RWPE2 (cell line): Measurements from ENCODE around the gene ZHX3.

Experiments used
- ATAC-seq: fragments of 200-7000 bp; cut with Tn5 transposase; 3 replicates; pipeline ENCODE4 v1.9.1; 2021; ENCODE audit warnings: low read depth
- DNase-seq: peaks from one replicate; pipeline ENCODE4 v3.0.0-alpha.2; 2020; ENCODE audit warnings: low spot score
- H3K27ac ChIP-seq: fragments of 450-650 bp; 2 replicates; pipeline ENCODE4 v1.5.1; 2017; ENCODE audit warnings: mild to moderate bottlenecking; ENCODE audit not compliant: poor library complexity, severe bottlenecking
- H3K27me3 ChIP-seq: fragments of 250-450 bp; sonication (Bioruptor Pico); 2 replicates; pipeline ENCODE4 v1.5.1; 2021; ENCODE audit warnings: mild to moderate bottlenecking, moderate library complexity; ENCODE audit not compliant: insufficient read depth, poor library complexity, severe bottlenecking
- H3K36me3 ChIP-seq: fragments of 250-450 bp; sonication (Bioruptor Pico); 2 replicates; pipeline ENCODE4 v1.5.1; 2020; ENCODE audit warnings: low read depth, mild to moderate bottlenecking, moderate library complexity
- H3K4me1 ChIP-seq: fragments of 250-450 bp; sonication (Bioruptor Pico); 2 replicates; pipeline ENCODE4 v1.5.1; 2021; ENCODE audit warnings: mild to moderate bottlenecking, moderate library complexity; ENCODE audit not compliant: insufficient read depth, poor library complexity, severe bottlenecking
- H3K4me3 ChIP-seq: fragments of 250-450 bp; sonication (Bioruptor Pico); 2 replicates; pipeline ENCODE4 v1.5.1; 2021; ENCODE audit warnings: mild to moderate bottlenecking, moderate library complexity; ENCODE audit not compliant: severe bottlenecking
- H3K9me3 ChIP-seq: fragments of 250-450 bp; sonication (Bioruptor Pico); 2 replicates; pipeline ENCODE4 v1.5.1; 2021; ENCODE audit warnings: mild to moderate bottlenecking, moderate library complexity; ENCODE audit not compliant: severe bottlenecking
- CTCF ChIP-seq: fragments of 450-650 bp; IDR thresholded peaks from one replicate; pipeline ENCODE4 v1.5.1; 2017; ENCODE audit warnings: mild to moderate bottlenecking, moderate library complexity; ENCODE audit not compliant: poor library complexity, severe bottlenecking

ZHX3 gene

DNA sequence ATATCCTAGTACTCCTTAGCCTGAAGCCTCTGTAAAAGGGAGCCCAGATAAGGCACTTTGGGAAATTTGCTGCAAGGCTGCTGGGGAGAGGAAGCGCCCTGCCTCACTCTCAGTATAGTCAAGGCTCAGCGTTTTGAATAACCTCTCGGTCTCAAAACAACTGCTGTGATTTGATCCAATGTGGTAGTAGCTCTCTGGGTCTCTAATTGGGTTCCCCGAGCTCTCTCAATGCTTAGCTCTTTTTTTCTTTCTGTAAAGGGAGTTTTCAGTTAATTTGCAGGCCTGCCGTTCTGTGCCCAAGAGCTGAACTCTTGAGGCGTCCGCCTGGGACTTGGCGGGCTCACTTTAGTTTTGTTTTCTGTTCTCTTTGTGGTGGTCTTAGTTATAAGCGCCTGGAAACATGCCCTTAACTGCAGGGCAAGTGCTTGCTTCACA, 41.2 kb downstream of the ZHX3 start:
- no peaks in the 10 kb centered on the region for H3K27me3 ChIP-seq
- TF ChIP-seq CTCF, result no peak
- H3K36me3 ChIP-seq, result no peaks in the 10 kb centered on the region
- H3K4me3 ChIP-seq, result no peak overlapping the region
- H3K27ac ChIP-seq, result no peak overlapping the region
- peaks cover 4% of the 10 kb centered on the region for H3K4me1 ChIP-seq
- DNase-seq (no peak), ATAC-seq (peak; percentile 15; the same call in 1 of the 3 replicates)
- H3K9me3 ChIP-seq, result no peaks in the 10 kb centered on the region

DNA sequence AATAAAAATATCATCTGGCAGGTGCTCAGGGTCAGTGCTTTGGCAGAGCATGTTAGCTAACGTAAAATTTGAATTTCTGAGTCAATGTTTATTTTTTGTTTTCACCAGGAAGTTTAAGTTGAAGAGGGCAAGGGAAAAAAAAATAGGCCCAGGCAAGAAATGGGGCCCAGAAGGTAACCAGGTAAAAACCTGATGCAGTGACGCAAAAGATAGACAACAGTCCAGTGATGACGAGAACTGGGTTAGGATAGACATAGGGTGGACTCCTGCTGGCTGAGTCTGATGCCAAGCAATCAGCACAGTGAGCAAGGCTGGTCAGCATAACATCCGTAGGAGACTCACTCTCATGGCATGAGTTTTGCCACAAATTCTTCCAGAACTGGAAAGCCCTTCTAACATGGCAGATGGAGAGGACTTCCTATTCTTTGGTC, 42.2 kb downstream of the ZHX3 start:
- no peak for TF ChIP-seq CTCF
- H3K27me3 ChIP-seq, result no peaks in the 10 kb centered on the region
- H3K9me3 ChIP-seq, result no peaks in the 10 kb centered on the region
- H3K4me3 ChIP-seq, result no peak overlapping the region
- no peaks in the 10 kb centered on the region for H3K36me3 ChIP-seq
- DNase-seq (no peak), ATAC-seq (peak; percentile 60)
- H3K4me1 ChIP-seq, result peaks cover 4% of the 10 kb centered on the region
- H3K27ac ChIP-seq, result no peak overlapping the region

GRCh38 chr20:41274152-41274551, 43.4 kb downstream of the ZHX3 start:
- no peaks in the 10 kb centered on the region; the same call in 1 of the 2 replicates for H3K36me3 ChIP-seq
- no peaks in the 10 kb centered on the region for H3K9me3 ChIP-seq
- DNase-seq (no peak), ATAC-seq (no peak)
- no peaks in the 10 kb centered on the region for H3K27me3 ChIP-seq
- no peak overlapping the region for H3K27ac ChIP-seq
- H3K4me3 ChIP-seq, result no peak overlapping the region
- peaks cover 4% of the 10 kb centered on the region for H3K4me1 ChIP-seq
- no peak for TF ChIP-seq CTCF

GRCh38 chr20:41273445-41273844, 44.1 kb downstream of the ZHX3 start:
- H3K4me3 ChIP-seq, result no peak overlapping the region
- H3K27ac ChIP-seq, result no peak overlapping the region
- H3K36me3 ChIP-seq, result peaks cover 5% of the 10 kb centered on the region
- no peaks in the 10 kb centered on the region for H3K27me3 ChIP-seq
- H3K9me3 ChIP-seq, result no peaks in the 10 kb centered on the region
- H3K4me1 ChIP-seq, result peaks cover 4% of the 10 kb centered on the region
- TF ChIP-seq CTCF, result no peak
- DNase-seq (no peak), ATAC-seq (no peak)

DNA sequence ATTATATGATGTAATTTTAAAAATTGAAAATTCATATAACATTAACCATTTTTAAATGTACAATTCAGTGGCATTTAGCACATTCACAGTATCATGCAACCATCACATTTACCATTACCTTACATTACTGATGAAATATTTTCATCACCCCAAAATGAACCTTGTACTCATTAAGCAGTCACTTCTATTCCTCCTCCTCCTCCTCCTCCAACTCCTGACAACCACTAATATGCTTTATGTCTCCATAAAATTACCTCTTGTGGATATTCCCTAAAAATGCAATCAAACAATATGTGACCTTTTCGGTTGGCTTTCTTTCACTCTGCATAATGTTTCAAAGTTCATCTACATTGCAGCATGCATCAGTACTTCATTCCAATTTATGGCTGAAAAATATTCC, 45.2 kb downstream of the ZHX3 start:
- no peak for DNase-seq
- Histone ChIP-seq H3K27me3 (no peaks in the 10 kb centered on the region), H3K4me3 (no peak overlapping the region), H3K9me3 (no peaks in the 10 kb centered on the region), H3K36me3 (peaks cover 12% of the 10 kb centered on the region), H3K4me1 (peaks cover 4% of the 10 kb centered on the region), H3K27ac (no peak overlapping the region)
- ATAC-seq, result no peak
- no peak for TF ChIP-seq CTCF
